ES-I3 (cell line): Measurements from ENCODE around the gene NBR1.
"Not testable (repeated sequence)": the region's sequence is repeated elsewhere in the genome, so short reads cannot be mapped to it uniquely, and the experiment has no call there.

Experiments used
- H3K36me3 ChIP-seq: 2 replicates; pipeline ENCODE4 v1.6.1; 2013; ENCODE audit warnings: mild to moderate bottlenecking, low read length, control low read depth, moderate library complexity; ENCODE audit not compliant: insufficient read depth
- H3K4me1 ChIP-seq: 2 replicates; pipeline ENCODE4 v1.6.1; 2013; ENCODE audit warnings: mild to moderate bottlenecking, control low read depth, low read length; ENCODE audit not compliant: insufficient read depth
- H3K9ac ChIP-seq: 2 replicates; pipeline ENCODE4 v1.6.1; 2013; ENCODE audit warnings: low read depth, mild to moderate bottlenecking, low read length, moderate library complexity
- H3K9me3 ChIP-seq: 2 replicates; pipeline ENCODE4 v1.6.1; 2013; ENCODE audit warnings: mild to moderate bottlenecking, low read length, moderate library complexity; ENCODE audit not compliant: control insufficient read depth, insufficient read depth

NBR1 gene

DNA sequence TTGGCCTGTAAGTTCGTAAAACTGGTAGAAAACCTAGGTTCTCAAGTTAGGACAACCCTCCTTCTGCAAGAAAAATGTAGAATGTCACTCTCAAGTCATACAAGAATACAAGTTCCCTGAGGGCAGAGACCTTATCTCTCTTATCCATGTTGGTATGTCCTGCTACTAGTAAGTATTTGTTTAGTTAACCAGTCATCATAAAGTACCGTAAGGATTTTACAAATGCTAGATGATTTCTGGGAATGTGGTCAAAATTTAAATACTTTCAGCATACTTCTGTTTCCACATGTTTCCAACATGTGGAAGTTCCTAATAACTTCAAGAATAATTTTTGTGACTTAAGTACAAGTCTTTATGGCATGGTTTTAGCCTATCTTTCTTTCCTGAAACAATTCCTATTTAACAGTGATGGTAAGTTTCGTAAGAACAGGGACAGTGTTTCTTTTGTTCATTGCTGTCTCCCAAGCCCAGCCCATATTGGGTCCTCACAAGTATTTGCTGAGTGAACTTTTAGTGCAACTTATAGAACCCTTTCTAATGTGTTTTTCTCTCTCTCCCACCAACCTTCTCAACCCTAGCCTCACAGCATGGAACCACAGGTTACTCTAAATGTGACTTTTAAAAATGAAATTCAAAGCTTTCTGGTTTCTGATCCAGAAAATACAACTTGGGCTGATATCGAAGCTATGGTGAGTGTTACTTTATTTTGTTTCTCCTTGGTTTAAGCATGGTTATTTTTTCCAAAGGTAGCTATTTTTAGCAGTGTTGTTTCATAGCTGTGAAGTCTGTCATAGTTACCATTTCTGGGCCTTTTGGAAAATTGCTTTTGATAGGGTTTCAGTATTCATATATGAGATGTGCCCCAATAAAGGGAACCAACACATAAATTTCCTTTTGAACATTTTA lies 4.5 kb downstream of the NBR1 start:
- peaks cover 6% of the 10 kb centered on the region for H3K36me3 ChIP-seq
- H3K4me1 ChIP-seq, result peaks cover 8% of the 10 kb centered on the region; the same call in 1 of the 2 replicates
- no peaks in the 10 kb centered on the region for H3K9me3 ChIP-seq
- H3K9ac ChIP-seq, result no peak overlapping the region

DNA sequence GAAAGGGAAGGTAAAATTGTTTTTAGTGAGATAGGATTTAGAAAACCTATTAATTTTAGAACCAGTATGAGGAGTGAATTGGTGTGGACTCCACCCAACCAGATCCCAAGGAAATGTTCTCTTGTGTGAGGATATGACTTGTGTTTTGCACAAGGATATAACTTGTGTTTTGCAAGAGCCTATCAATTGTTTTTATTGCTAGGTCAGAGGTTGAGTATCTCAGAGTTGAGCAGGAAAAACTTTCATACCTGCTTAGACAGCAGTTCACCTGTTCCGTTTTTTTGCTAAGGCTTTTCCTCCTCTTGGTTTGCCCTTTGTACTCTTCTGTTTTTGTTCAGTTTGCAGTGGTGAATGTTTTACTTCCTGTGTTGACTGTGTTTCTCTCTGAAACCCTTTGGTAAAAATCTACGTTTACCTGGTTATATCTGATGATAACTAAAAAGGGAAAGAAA lies 5.1 kb downstream of the NBR1 start:
- H3K9me3 ChIP-seq, result no peaks in the 10 kb centered on the region
- peaks cover 8% of the 10 kb centered on the region; the same call in 1 of the 2 replicates for H3K4me1 ChIP-seq
- no peak overlapping the region for H3K9ac ChIP-seq
- H3K36me3 ChIP-seq, result peaks cover 9% of the 10 kb centered on the region

DNA sequence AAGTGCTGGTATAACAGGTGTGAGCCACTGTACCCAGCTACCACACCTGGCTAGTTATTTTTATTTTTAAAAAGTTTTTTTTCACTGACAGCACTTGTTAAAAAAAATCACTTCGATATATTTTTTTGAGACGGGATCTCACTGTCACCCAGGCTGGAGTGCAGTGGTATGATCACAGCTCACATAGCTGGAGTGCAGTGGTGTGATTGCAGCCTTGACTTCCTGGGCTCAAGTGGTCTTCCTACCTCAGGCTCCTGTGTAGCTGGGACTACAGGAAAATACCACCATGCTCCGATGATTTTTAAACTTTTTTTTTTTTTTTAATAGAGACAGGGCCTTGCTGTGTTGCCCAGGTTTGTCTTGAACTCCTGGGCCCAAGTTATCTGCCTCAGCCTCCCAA lies 12.9 kb downstream of the NBR1 start:
- Histone ChIP-seq H3K9ac (no peak overlapping the region), H3K4me1 (no peaks in the 10 kb centered on the region), H3K36me3 (peaks cover 10% of the 10 kb centered on the region; the same call in 1 of the 2 replicates), H3K9me3 (no peaks in the 10 kb centered on the region)

DNA sequence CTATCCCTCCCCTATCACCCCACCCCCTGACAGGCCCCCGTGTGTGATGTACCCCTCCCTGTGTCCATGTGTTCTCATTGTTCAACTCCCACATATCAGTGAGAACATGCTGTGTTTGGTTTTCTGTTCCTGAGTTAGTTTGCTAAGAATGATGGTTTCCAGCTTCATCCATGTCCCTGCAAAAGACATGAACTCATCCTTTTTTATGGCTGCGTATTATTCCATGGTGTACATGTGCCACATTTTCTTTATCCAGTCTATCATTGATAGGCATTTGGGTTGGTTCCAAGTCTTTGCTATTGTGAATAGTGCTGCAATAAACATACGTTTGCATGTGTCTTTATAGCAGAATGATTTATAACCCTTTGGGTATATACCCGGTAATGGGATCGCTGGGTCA lies 15.6 kb downstream of the NBR1 start:
- H3K36me3 ChIP-seq, result peaks cover 31% of the 10 kb centered on the region

DNA sequence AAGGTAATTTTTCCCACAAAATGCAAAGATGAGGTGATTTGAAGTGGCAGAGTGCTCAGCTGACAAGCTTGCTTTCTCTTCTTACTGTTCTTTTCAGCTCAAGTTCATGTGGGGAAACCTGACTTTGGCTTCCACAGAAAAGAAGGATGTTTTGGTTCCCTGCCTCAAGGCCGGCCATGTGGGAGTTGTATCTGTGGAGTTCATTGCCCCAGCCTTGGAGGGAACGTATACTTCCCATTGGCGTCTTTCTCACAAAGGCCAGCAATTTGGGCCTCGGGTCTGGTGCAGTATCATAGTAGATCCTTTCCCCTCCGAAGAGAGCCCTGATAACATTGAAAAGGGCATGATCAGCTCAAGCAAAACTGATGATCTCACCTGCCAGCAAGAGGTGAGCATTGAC lies 22.2 kb downstream of the NBR1 start:
- Histone ChIP-seq H3K4me1 (no peaks in the 10 kb centered on the region), H3K36me3 (peaks cover 54% of the 10 kb centered on the region), H3K9me3 (no peaks in the 10 kb centered on the region), H3K9ac (no peak overlapping the region)

More for the DNA sequence above, 15.6 kb downstream of the NBR1 start:
- H3K9me3 ChIP-seq, H3K4me1 ChIP-seq, H3K9ac ChIP-seq: not testable (repeated sequence)

DNA sequence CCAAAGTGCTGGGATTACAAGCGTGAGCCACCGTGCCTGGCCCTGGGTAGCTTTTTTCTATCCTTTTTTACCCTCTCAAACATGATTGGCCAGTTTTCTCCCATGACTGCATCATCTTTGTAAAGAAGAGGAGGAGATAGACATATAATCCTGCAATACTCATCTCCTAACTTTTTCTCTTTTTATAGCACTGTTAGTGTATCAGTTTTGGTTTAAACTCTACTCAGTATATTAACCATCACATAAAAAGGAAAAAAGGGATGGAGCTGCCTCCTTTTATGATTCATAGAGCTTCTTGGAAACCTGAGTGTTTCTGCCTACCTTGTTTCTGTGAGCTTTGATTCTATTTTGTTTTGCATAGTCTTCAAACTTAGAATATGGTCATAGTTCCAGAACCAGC lies 28.6 kb downstream of the NBR1 start:
- Histone ChIP-seq H3K4me1 (no peaks in the 10 kb centered on the region), H3K36me3 (peaks cover 25% of the 10 kb centered on the region), H3K9ac (no peak overlapping the region), H3K9me3 (no peaks in the 10 kb centered on the region)

DNA sequence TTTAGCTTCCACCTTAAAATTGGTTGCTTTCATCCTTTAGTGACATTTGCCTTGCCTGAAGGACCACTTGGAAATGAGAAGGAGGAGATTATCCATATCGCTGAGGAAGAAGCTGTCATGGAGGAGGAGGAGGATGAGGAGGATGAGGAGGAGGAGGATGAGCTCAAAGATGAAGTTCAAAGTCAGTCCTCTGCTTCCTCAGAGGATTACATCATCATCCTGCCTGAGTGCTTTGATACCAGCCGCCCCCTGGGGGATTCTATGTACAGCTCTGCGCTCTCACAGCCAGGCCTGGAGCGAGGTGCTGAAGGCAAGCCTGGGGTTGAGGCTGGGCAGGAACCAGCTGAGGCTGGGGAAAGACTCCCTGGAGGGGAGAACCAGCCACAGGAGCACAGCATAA lies 29.1 kb downstream of the NBR1 start:
- H3K36me3 ChIP-seq, result peaks cover 20% of the 10 kb centered on the region

DNA sequence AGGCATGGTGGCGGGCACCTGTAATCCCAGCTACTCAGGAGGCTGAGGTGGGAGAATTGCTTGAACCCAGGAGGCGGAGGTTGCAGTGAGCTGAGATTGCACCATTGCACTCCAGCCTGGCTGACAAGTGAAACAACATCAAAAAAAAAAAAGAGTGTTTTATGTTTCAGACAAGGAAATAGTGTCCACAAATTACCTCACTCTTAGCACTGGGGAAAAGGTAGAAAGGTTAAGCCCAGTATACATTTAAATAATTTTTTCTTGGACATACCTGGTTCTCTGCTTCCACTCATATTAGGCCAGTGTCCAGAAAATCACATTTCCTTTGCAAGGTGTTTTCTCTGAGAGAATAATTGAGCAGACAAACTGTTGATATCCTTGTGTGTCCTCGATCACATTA lies 32.0 kb downstream of the NBR1 start:
- not testable (repeated sequence) for H3K9me3 ChIP-seq, H3K4me1 ChIP-seq, H3K9ac ChIP-seq
- peaks cover 22% of the 10 kb centered on the region for H3K36me3 ChIP-seq

More for the DNA sequence above, 29.1 kb downstream of the NBR1 start:
- no peak overlapping the region for H3K9ac ChIP-seq
- H3K9me3 ChIP-seq, result no peaks in the 10 kb centered on the region
- no peaks in the 10 kb centered on the region for H3K4me1 ChIP-seq

DNA sequence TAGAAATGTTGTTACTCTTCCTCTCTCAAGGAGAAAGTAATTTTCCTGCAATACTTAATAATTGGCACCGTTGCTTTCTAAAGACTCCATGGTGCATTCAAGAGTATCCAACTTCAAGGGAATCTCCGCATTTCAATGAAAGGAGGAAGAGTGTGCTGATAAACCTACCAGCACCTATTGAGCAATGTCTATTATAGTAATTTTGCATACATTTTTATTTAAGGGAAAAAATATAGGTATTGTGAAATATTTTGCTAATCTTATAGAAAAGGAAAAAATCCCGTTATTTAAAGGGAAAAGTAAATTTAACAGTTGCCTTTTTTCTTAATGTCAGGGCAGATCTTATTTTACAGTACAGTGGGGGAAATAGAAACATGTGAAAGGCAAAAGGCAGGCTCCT lies 39.6 kb downstream of the NBR1 start:
- H3K9ac ChIP-seq, result 0 out of 2 replicates have a peak overlapping the region, but pooled peaks have one; percentile 96
- H3K9me3 ChIP-seq, result no peaks in the 10 kb centered on the region
- H3K4me1 ChIP-seq, result peaks cover 11% of the 10 kb centered on the region
- H3K36me3 ChIP-seq, result peaks cover 2% of the 10 kb centered on the region

DNA sequence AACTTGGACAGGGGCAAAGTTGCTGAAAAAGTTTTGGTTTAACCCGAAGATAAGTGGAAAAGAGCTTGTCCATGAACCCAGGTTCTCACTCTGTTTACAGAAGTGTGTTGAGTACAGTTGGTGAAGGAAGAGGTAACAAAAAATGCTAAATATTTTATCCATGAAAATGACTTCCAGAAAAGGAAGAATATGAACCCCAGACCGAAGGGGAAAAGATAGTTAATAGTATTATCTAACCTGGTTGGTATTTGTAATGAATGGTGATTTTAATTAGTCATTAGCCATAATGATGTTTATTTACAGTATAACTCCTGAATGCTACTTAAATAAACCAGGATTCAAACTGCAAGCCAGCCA lies 40.1 kb downstream of the NBR1 start:
- Histone ChIP-seq H3K9ac (peak overlapping the region; percentile 96), H3K4me1 (peaks cover 11% of the 10 kb centered on the region), H3K9me3 (no peaks in the 10 kb centered on the region), H3K36me3 (peaks cover 2% of the 10 kb centered on the region; the same call in 1 of the 2 replicates)

DNA sequence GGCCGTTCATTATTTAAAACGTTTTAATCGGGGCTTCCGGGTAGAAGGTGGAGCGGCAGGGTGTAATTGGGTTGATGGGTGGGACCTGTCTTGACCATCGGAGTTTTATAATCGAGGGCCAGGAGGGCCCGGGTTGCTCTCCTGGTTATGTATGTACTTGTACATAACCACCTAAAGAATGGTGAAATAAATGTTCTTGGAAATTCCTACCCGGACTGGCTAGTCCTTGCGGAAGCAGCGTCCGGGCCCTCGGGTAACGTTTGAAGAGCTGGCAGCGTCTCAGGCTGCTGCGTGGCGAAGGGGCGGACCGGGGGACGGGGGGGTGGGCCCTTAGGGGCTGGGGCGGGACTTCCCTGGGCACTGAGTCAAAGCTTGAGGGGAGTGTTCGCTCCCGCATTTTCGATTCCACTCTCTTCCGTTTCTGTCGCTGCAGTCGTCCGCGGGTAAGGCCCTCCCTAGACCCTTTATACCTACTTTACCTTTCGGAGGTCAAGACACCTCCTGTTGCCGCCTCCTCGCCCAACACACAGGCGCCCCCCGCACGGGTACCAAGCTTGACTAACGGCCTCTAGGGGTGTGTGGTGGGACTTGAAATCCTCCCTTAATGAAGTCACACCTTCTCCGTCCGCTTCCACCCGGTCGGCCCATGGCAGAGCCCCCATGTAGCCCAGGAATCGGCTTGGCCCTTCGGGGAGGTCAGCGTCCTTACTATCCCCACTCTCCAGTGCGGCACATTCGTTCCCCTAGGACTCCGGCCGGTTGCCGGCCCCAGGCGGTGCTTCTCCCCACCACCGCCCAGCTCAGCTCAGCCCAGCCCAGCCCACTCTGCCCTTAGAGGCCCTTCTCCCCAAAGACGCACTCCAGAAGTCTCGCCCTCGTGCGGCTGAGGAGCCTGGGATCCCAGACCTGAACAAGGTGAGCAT lies 40.7 kb downstream of the NBR1 start, which contains the start of gene TMEM106A:
TSS of gene TMEM106A (plus strand) at position 396 of the 923 bp plus-strand sequence. CDS start 1,167 bp downstream, outside the sequence.
- H3K9ac ChIP-seq, result peak within 1 kb of the TSS; percentile 96
- 0 out of 2 replicates have a peak, but pooled peaks cover 2% of the 10 kb centered on the region for H3K36me3 ChIP-seq
- H3K4me1 ChIP-seq, result peaks cover 11% of the 10 kb centered on the region

DNA sequence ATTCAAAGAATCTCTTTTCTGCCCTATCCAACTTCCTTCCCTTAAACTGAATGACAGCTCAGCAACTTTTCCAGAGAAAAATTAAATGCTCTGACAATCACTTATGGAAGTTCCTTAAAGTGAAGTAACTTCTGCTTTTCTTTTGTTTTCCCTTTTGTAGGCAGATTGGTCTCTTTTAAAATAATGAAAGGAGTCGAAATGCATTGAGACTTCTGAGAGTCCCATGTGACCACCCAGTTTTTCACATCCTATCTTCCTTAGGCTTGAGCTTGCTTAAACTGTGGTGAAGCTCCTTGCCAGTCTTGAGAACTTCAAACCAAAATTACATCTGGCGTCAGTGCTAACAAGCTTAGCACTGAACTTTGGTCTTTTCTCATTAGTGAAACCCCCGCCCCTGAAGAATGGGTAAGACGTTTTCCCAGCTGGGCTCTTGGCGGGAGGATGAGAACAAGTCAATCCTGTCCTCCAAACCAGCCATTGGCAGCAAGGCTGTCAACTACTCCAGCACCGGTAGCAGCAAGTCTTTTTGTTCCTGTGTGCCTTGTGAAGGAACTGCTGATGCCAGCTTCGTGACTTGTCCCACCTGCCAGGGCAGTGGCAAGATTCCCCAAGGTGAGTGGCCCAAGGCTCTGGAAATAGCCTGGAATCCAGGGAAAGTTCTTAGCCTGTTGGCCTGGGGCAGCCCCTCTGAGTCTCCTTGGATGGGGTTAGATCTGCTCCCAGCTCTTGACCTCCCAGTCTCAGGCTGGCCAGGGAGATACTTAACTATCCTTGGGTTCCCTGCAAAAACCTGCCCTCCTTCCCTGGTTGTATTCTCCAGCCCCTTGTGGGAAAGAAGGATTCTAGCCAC lies 41.9 kb downstream of the NBR1 start:
- no peaks in the 10 kb centered on the region for H3K9me3 ChIP-seq
- H3K4me1 ChIP-seq, result peaks cover 11% of the 10 kb centered on the region
- peak overlapping the region; percentile 86 for H3K9ac ChIP-seq
- H3K36me3 ChIP-seq, result no peaks in the 10 kb centered on the region

More for the DNA sequence above, 40.7 kb downstream of the NBR1 start, which contains the start of gene TMEM106A:
- H3K9me3 ChIP-seq, result no peaks in the 10 kb centered on the region

DNA sequence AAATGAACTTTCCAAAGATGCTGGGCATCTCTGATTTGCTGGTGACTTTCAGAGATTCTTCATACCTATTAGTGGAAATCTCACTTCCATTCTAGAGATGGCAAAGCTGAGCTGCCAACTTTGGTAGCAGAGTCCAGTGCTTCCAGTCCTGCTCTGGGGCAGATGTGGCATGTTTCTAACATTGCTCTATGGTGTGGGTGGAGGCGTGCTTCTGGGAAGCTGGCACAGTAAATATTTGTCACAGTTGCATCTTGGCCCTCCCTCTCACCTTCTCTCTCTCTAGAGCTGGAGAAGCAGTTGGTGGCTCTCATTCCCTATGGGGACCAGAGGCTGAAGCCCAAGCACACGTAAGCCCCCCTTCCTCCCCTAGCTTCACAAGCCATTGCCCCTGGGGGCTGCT lies 42.5 kb downstream of the NBR1 start:
- Histone ChIP-seq H3K9me3 (no peaks in the 10 kb centered on the region), H3K4me1 (peaks cover 11% of the 10 kb centered on the region), H3K36me3 (no peaks in the 10 kb centered on the region), H3K9ac (no peak overlapping the region)
